IMR-90 (cell line): ENCODE results near the gene PTPRC. TPM values are rescaled to one million over a fixed set of nuclear protein-coding genes. Genes with fewer than 3 reads are reported as not detected.

Experiments
- ATAC-seq: fragments of 200-7000 bp; cut with Tn5 transposase; 2 replicates; pipeline ENCODE4 v1.9.1; 2020; ENCODE audit warnings: low read depth, mild to moderate bottlenecking, moderate library complexity
- BruUV-seq: library from RNA; stranded (reverse); fragments of 400-500 nt; replicated peaks from 2 replicates; lab custom pipeline; 2021; lab: Mats Ljungman, UMichigan
- CTCF ChIA-PET: fragments of 300-600 bp; formaldehyde crosslinking; extraction: SDS; loops from one replicate; lab custom pipeline; 2021; ENCODE audit warnings: antibody characterized with exemption; lab: Yijun Ruan, JAX
- POLR2A ChIA-PET: fragments of 300-600 bp; sonication (Branson Sonifier 250); formaldehyde crosslinking; loops from one replicate; lab custom pipeline; 2022; ENCODE audit warnings: antibody characterized with exemption; ENCODE audit not compliant: unreplicated experiment; lab: Charles Lee
- DNase-seq: peaks from one replicate; pipeline ENCODE4 v3.0.0; 2013
- H2AFZ ChIP-seq: replicated peaks from 2 replicates; pipeline ENCODE3; 2013; ENCODE audit warnings: low read length, mild to moderate bottlenecking; ENCODE audit not compliant: poor library complexity
- H2AK5ac ChIP-seq: 2 replicates; pipeline ENCODE4 v1.6.1; 2013; ENCODE audit warnings: low read depth, low read length, inconsistent platforms
- H2AK9ac ChIP-seq: replicated peaks from 2 replicates; pipeline ENCODE3; 2013; ENCODE audit warnings: mild to moderate bottlenecking, low read depth, low read length, moderate library complexity; ENCODE audit not compliant: poor library complexity
- H2BK120ac ChIP-seq: 2 replicates; pipeline ENCODE4 v1.6.1; 2013; ENCODE audit warnings: low read depth, low read length, inconsistent platforms
- H2BK15ac ChIP-seq: 3 replicates; pipeline ENCODE4 v1.6.1; 2013; ENCODE audit warnings: low read depth, low read length, inconsistent platforms
- H2BK20ac ChIP-seq: 2 replicates; pipeline ENCODE4 v1.6.1; 2013; ENCODE audit warnings: low read depth, mild to moderate bottlenecking, inconsistent platforms, low read length, moderate library complexity
- H2BK5ac ChIP-seq: 2 replicates; pipeline ENCODE4 v1.6.1; 2013; ENCODE audit warnings: mild to moderate bottlenecking, low read depth, low read length, inconsistent platforms; ENCODE audit not compliant: poor library complexity, severe bottlenecking
- H3K14ac ChIP-seq: replicated peaks from 2 replicates; pipeline ENCODE4 v1.6.1; 2013; ENCODE audit warnings: low read depth, low read length, inconsistent platforms
- H3K18ac ChIP-seq: 2 replicates; pipeline ENCODE4 v1.6.1; 2013; ENCODE audit warnings: low read depth, low read length, control low read depth
- H3K23ac ChIP-seq: 2 replicates; pipeline ENCODE4 v1.6.1; 2013; ENCODE audit warnings: low read depth, low read length, inconsistent platforms
- H3K27ac ChIP-seq: 2 replicates; pipeline ENCODE4 v1.5.1; 2013; ENCODE audit warnings: mild to moderate bottlenecking, control low read depth, low read length; ENCODE audit not compliant: insufficient read depth
- H3K27me3 ChIP-seq: 2 replicates; pipeline ENCODE4 v1.6.1; 2013; ENCODE audit warnings: low read length; ENCODE audit not compliant: control insufficient read depth, insufficient read depth
- H3K36me3 ChIP-seq: 2 replicates; pipeline ENCODE4 v1.6.1; 2013; ENCODE audit warnings: low read length, mixed read lengths; ENCODE audit not compliant: control insufficient read depth, insufficient read depth
- H3K4ac ChIP-seq: 2 replicates; pipeline ENCODE4 v1.6.1; 2013; ENCODE audit warnings: low read depth, low read length, inconsistent platforms
- H3K4me1 ChIP-seq: 2 replicates; pipeline ENCODE4 v1.6.1; 2013; ENCODE audit warnings: low read length, mixed read lengths; ENCODE audit not compliant: control insufficient read depth, insufficient read depth
- H3K4me2 ChIP-seq: 2 replicates; pipeline ENCODE4 v1.6.1; 2013; ENCODE audit warnings: low read depth, mild to moderate bottlenecking, control low read depth, low read length, moderate library complexity
- H3K4me3 ChIP-seq: 2 replicates; pipeline ENCODE4 v1.5.1; 2013; ENCODE audit warnings: low read depth, mild to moderate bottlenecking, control low read depth, low read length, moderate library complexity; ENCODE audit not compliant: insufficient read depth
- H3K56ac ChIP-seq: 2 replicates; pipeline ENCODE4 v1.6.1; 2013; ENCODE audit warnings: low read length, inconsistent platforms; ENCODE audit not compliant: insufficient read depth; ENCODE audit errors: extremely low read depth
- H3K79me1 ChIP-seq, 2 experiments: 2 replicates each; pipeline ENCODE4 v1.6.1; 2013; ENCODE audit warnings: low read length in 2 of 2, inconsistent platforms in 1 of 2, low read depth in 1 of 2
- H3K9ac ChIP-seq: 2 replicates; pipeline ENCODE4 v1.6.1; 2013; ENCODE audit warnings: low read depth, low read length, control low read depth
- H3K9me1 ChIP-seq: 2 replicates; pipeline ENCODE4 v1.6.1; 2013; ENCODE audit warnings: low read length, inconsistent platforms; ENCODE audit not compliant: insufficient read depth
- H3K9me3 ChIP-seq: 2 replicates; pipeline ENCODE4 v1.6.1; 2013; ENCODE audit warnings: low read length; ENCODE audit not compliant: control insufficient read depth, insufficient read depth
- H4K20me1 ChIP-seq: 2 replicates; pipeline ENCODE4 v1.6.1; 2013; ENCODE audit warnings: low read length, inconsistent platforms; ENCODE audit not compliant: insufficient read depth
- H4K5ac ChIP-seq: 2 replicates; pipeline ENCODE4 v1.6.1; 2013; ENCODE audit warnings: mild to moderate bottlenecking, low read depth, low read length, control low read depth
- H4K8ac ChIP-seq, 2 experiments: 2 replicates each; pipeline ENCODE4 v1.6.1; 2013; ENCODE audit warnings: low read depth in 2 of 2, low read length in 2 of 2, control low read depth in 1 of 2, inconsistent platforms in 1 of 2
- H4K91ac ChIP-seq: 2 replicates; pipeline ENCODE4 v1.6.1; 2013; ENCODE audit warnings: low read depth, low read length, inconsistent platforms; ENCODE audit not compliant: insufficient read depth
- CEBPB ChIP-seq: IDR thresholded peaks from 2 replicates; pipeline ENCODE4 v1.6.1; 2012; ENCODE audit warnings: low read depth, low read length, improper control_type of control experiment
- CHD1 ChIP-seq: IDR thresholded peaks from 2 replicates; pipeline ENCODE4 v1.6.1; 2012; ENCODE audit warnings: low read depth, low read length, improper control_type of control experiment
- FOS ChIP-seq: fragments of 150-350 bp; IDR thresholded peaks from 2 replicates; pipeline ENCODE4 v1.6.1; 2016; ENCODE audit warnings: low read depth, low read length
- MAFK ChIP-seq: IDR thresholded peaks from 2 replicates; pipeline ENCODE4 v1.6.1; 2012; ENCODE audit warnings: low read depth, low read length, improper control_type of control experiment
- MAZ ChIP-seq: IDR thresholded peaks from 2 replicates; pipeline ENCODE4 v1.6.1; 2012; ENCODE audit warnings: low read depth, mild to moderate bottlenecking, low read length, improper control_type of control experiment, moderate library complexity, borderline replicate concordance
- MXI1 ChIP-seq: IDR thresholded peaks from 2 replicates; pipeline ENCODE4 v1.6.1; 2012; ENCODE audit warnings: low read depth, mild to moderate bottlenecking, low read length, moderate library complexity, borderline replicate concordance
- RCOR1 ChIP-seq: IDR thresholded peaks from 2 replicates; pipeline ENCODE4 v1.6.1; 2012; ENCODE audit warnings: mild to moderate bottlenecking, low read length, improper control_type of control experiment; ENCODE audit not compliant: insufficient replicate concordance
- RFX5 ChIP-seq: IDR thresholded peaks from 2 replicates; pipeline ENCODE4 v1.8.0; 2012; ENCODE audit warnings: low read depth, mild to moderate bottlenecking, low read length, moderate library complexity
- USF2 ChIP-seq: fragments of 150-350 bp; IDR thresholded peaks from 2 replicates; pipeline ENCODE4 v1.6.1; 2017; ENCODE audit warnings: mild to moderate bottlenecking, antibody characterized with exemption, low read length, low read depth
- dilution Hi-C: fragments of 300-500 bp; cut with HindIII; formaldehyde crosslinking; loops from one replicate; pipeline ENCODE4 v1.14.3; 2018; ENCODE audit warnings: low sequenced_read_pairs; ENCODE audit not compliant: unreplicated experiment
- in situ Hi-C: fragments of 300-500 bp; cut with MboI; formaldehyde crosslinking; loops from 3 replicates; pipeline ENCODE4 v1.14.3; 2019; ENCODE audit warnings: low sequenced_read_pairs, inconsistent platforms, mixed read lengths
- intact Hi-C: fragments of 100-400 bp; cut with micrococcal nuclease; formaldehyde crosslinking; loops from 2 replicates; pipeline ENCODE4 v1.10.0; 2022
- polyA plus RNA-seq, 3 experiments: library from polyadenylated mRNA; depleted of rRNA; stranded (reverse); fragments of >200 nt; gene quantifications; 2 replicates each; pipeline ENCODE4 v1.2.3, GENCODE V29; 2012; ENCODE audit warnings: low replicate concordance in 1 of 3
- total RNA-seq: library from RNA; depleted of rRNA; stranded (reverse); fragments of >200 nt; gene quantifications from 2 replicates; pipeline ENCODE4 v1.2.3, GENCODE V29; 2012
- TF ChIP-seq, protein P1 (sequence below): fragments of 150-350 bp; IDR thresholded peaks from 2 replicates; pipeline ENCODE4 v1.6.1; 2016; ENCODE audit warnings: low read depth, mild to moderate bottlenecking, low read length, moderate library complexity, borderline replicate concordance

Gene PTPRC
- total and polyA plus RNA-seq, 2 of the 4 experiments (the other 2 are of a cell fraction): not detected

DNA sequence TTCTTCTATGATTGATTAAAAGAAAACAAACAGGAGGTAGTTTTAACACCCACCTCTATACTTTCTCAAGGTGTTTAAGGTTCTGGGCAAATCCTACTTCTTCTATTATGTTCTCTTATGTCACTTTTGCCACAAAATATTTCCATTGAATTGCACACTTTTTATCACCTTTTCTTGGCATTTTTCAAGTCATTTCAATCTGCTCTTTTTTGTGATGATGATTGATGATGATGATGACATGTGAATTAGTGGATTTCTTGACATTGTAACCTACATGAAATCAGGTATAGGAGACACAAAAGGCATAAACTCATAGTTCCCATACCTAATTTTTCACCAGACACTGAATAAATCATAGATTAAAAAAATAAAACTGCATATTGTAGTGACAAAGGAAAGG lies 4.1 kb downstream of the PTPRC start:
- Histone ChIP-seq H3K23ac (no peak overlapping the region), H3K79me1 (no peaks in the 10 kb centered on the region), H3K9me3 (no peaks in the 10 kb centered on the region), H2AK9ac (no peak overlapping the region), H3K9ac (no peak overlapping the region), H4K91ac (no peak overlapping the region), H3K4me1 (no peaks in the 10 kb centered on the region), H3K27ac (no peak overlapping the region), H2BK20ac (no peak overlapping the region), H4K20me1 (no peaks in the 10 kb centered on the region), H3K36me3 (no peaks in the 10 kb centered on the region), H3K14ac (no peak overlapping the region), H2BK15ac (no peak overlapping the region), H3K9me1 (no peaks in the 10 kb centered on the region), H2AFZ (no peak overlapping the region), H3K4me2 (no peak overlapping the region), H4K8ac (no peak overlapping the region), H3K27me3 (no peaks in the 10 kb centered on the region), H3K4ac (no peak overlapping the region), H3K56ac (no peak overlapping the region), H2AK5ac (no peak overlapping the region), H2BK5ac (no peak overlapping the region), H2BK120ac (no peak overlapping the region), H4K5ac (no peak overlapping the region), H3K4me3 (no peak overlapping the region), H3K18ac (no peak overlapping the region)
- ChIA-PET CTCF (no interaction called here), POLR2A (no interaction called here)
- intact Hi-C loops (no loop called here), in situ Hi-C loops (no loop called here), dilution Hi-C loops (no loop called here)
- no TSS peak for BruUV-seq
- TF ChIP-seq CEBPB (no peak), MAFK (no peak), FOS (no peak), RFX5 (no peak), MAZ (no peak), RCOR1 (no peak), MXI1 (no peak), USF2 (no peak), CHD1 (no peak)
- TF ChIP-seq, protein P1, sequence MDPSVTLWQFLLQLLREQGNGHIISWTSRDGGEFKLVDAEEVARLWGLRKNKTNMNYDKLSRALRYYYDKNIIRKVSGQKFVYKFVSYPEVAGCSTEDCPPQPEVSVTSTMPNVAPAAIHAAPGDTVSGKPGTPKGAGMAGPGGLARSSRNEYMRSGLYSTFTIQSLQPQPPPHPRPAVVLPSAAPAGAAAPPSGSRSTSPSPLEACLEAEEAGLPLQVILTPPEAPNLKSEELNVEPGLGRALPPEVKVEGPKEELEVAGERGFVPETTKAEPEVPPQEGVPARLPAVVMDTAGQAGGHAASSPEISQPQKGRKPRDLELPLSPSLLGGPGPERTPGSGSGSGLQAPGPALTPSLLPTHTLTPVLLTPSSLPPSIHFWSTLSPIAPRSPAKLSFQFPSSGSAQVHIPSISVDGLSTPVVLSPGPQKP: no peak
- DNase-seq (no peak), ATAC-seq (no peak)
